Neural cell (in vitro differentiated cells): Measurements from ENCODE around the gene ZNF618.

Experiments used
- EP300 ChIP-seq: fragments of 450-650 bp; conservative IDR thresholded peaks from 2 replicates; pipeline ENCODE4 v1.6.1; 2014; ENCODE audit warnings: antibody characterized with exemption, mild to moderate bottlenecking, moderate library complexity; ENCODE audit not compliant: poor library complexity, severe bottlenecking
- EZH2 ChIP-seq: fragments of 200-600, 300-800 bp; shearing (Covaris generic), sonication (generic); IDR thresholded peaks from 2 replicates; pipeline ENCODE4 v1.6.1; 2014; ENCODE audit warnings: antibody characterized with exemption, low read length, borderline replicate concordance, mild to moderate bottlenecking; ENCODE audit not compliant: insufficient read depth, poor library complexity, severe bottlenecking
- MXI1 ChIP-seq: fragments of 450-650 bp; conservative IDR thresholded peaks from 2 replicates; pipeline ENCODE4 v1.6.1; 2014; ENCODE audit warnings: antibody characterized with exemption, mild to moderate bottlenecking; ENCODE audit not compliant: poor library complexity, severe bottlenecking
- POLR2AphosphoS5 ChIP-seq: IDR thresholded peaks from 2 replicates; pipeline ENCODE4 v1.6.1; 2012
- RAD21 ChIP-seq: fragments of 450-650 bp; conservative IDR thresholded peaks from 2 replicates; pipeline ENCODE4 v1.6.1; 2014; ENCODE audit warnings: antibody characterized with exemption, mild to moderate bottlenecking, moderate library complexity
- TF ChIP-seq, protein P1 (sequence below): fragments of 450-650 bp; IDR thresholded peaks from 2 replicates; pipeline ENCODE4 v1.5.1; 2014; ENCODE audit warnings: antibody characterized with exemption, mild to moderate bottlenecking, moderate library complexity; ENCODE audit not compliant: poor library complexity, severe bottlenecking
- TF ChIP-seq, protein P2 (sequence below): IDR thresholded peaks from 2 replicates; pipeline ENCODE4 v1.6.1; 2012; ENCODE audit warnings: borderline replicate concordance

DNA sequence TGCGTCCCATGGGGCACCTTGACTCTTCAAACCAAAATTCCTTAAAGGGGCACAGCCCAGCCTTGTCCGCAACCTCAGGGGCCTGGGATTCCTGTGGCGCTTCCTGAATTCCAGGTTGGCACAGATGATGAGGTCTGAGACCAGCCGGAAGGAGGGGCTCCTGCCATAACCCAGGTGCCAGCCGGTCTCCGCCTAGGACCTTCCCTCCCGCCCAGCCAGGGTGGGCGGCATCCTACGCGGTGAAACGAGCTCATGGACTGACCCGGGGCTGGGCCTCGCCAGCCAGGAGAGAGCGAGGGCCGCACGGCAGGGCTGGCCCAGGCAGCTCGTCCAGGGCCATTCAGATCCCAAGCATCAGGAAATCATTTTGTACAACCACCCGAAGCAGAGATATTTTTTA lies 179.0 kb downstream of the ZNF618 start:
- TF ChIP-seq MXI1 (no peak), RAD21 (no peak), EP300 (no peak), EZH2 (no peak), POLR2AphosphoS5 (no peak)
- TF ChIP-seq, protein P1, sequence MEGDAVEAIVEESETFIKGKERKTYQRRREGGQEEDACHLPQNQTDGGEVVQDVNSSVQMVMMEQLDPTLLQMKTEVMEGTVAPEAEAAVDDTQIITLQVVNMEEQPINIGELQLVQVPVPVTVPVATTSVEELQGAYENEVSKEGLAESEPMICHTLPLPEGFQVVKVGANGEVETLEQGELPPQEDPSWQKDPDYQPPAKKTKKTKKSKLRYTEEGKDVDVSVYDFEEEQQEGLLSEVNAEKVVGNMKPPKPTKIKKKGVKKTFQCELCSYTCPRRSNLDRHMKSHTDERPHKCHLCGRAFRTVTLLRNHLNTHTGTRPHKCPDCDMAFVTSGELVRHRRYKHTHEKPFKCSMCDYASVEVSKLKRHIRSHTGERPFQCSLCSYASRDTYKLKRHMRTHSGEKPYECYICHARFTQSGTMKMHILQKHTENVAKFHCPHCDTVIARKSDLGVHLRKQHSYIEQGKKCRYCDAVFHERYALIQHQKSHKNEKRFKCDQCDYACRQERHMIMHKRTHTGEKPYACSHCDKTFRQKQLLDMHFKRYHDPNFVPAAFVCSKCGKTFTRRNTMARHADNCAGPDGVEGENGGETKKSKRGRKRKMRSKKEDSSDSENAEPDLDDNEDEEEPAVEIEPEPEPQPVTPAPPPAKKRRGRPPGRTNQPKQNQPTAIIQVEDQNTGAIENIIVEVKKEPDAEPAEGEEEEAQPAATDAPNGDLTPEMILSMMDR, result no peak
- TF ChIP-seq, protein P2, sequence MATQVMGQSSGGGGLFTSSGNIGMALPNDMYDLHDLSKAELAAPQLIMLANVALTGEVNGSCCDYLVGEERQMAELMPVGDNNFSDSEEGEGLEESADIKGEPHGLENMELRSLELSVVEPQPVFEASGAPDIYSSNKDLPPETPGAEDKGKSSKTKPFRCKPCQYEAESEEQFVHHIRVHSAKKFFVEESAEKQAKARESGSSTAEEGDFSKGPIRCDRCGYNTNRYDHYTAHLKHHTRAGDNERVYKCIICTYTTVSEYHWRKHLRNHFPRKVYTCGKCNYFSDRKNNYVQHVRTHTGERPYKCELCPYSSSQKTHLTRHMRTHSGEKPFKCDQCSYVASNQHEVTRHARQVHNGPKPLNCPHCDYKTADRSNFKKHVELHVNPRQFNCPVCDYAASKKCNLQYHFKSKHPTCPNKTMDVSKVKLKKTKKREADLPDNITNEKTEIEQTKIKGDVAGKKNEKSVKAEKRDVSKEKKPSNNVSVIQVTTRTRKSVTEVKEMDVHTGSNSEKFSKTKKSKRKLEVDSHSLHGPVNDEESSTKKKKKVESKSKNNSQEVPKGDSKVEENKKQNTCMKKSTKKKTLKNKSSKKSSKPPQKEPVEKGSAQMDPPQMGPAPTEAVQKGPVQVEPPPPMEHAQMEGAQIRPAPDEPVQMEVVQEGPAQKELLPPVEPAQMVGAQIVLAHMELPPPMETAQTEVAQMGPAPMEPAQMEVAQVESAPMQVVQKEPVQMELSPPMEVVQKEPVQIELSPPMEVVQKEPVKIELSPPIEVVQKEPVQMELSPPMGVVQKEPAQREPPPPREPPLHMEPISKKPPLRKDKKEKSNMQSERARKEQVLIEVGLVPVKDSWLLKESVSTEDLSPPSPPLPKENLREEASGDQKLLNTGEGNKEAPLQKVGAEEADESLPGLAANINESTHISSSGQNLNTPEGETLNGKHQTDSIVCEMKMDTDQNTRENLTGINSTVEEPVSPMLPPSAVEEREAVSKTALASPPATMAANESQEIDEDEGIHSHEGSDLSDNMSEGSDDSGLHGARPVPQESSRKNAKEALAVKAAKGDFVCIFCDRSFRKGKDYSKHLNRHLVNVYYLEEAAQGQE, result no peak
